GM12864 (cell line): ENCODE data around the gene SLC12A7.
"Not testable (repeated sequence)": the region's sequence is repeated elsewhere in the genome, so short reads cannot be mapped to it uniquely, and the experiment has no call there.

Experiments used
- DNase-seq: peaks from one replicate; pipeline ENCODE4 v3.0.0-alpha.2; 2011; ENCODE audit warnings: low read depth
- H3K4me3 ChIP-seq: 2 replicates; pipeline ENCODE4 v1.5.1; 2011; ENCODE audit warnings: mild to moderate bottlenecking, low read depth, low read length, control low read depth
- TF ChIP-seq, protein P1 (sequence below): IDR thresholded peaks from 2 replicates; pipeline ENCODE4 v1.5.1; 2011; ENCODE audit warnings: low read depth, mild to moderate bottlenecking, moderate library complexity, low read length, control low read depth, inconsistent platforms; ENCODE audit errors: missing control alignments

Gene SLC12A7

DNA sequence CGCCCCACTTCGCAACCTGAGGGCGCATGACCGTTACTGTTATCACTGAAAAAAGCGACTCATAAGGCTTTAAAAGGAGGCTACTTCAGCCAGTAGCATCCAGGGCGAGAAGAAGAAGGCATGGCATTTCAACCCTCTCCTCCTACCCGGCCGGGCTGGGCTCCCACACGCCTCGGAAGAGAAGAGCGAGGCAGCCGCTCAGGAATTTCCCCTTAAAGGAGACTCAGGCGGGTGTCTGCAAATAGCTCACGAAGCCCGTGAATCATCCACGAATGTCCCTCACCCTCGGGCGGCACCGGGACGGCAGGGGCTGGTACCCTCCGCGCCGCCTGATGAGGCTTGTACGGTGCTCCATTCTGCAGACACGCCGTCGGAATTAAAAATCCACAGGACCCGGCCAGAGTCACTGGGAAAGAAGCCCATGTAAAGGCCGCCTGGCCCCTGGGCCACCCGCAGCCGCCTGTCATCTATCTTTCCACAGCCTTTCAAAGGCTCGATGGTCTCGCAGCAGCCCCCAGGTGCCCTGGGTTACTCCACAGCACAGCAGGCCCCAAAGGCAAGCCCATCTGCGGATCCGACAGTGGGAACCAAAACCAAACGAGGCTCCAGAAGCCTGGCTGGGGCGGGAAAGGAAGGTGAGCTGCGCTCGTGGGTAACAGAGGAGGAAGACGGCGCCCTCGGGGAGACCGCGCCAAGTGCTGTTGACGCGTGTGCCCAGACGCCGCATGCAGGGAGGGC is 11.8 kb downstream of the SLC12A7 start:
- TF ChIP-seq, protein P1, sequence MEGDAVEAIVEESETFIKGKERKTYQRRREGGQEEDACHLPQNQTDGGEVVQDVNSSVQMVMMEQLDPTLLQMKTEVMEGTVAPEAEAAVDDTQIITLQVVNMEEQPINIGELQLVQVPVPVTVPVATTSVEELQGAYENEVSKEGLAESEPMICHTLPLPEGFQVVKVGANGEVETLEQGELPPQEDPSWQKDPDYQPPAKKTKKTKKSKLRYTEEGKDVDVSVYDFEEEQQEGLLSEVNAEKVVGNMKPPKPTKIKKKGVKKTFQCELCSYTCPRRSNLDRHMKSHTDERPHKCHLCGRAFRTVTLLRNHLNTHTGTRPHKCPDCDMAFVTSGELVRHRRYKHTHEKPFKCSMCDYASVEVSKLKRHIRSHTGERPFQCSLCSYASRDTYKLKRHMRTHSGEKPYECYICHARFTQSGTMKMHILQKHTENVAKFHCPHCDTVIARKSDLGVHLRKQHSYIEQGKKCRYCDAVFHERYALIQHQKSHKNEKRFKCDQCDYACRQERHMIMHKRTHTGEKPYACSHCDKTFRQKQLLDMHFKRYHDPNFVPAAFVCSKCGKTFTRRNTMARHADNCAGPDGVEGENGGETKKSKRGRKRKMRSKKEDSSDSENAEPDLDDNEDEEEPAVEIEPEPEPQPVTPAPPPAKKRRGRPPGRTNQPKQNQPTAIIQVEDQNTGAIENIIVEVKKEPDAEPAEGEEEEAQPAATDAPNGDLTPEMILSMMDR = no peak
- DNase-seq = no peak
- no peak overlapping the region for H3K4me3 ChIP-seq

DNA sequence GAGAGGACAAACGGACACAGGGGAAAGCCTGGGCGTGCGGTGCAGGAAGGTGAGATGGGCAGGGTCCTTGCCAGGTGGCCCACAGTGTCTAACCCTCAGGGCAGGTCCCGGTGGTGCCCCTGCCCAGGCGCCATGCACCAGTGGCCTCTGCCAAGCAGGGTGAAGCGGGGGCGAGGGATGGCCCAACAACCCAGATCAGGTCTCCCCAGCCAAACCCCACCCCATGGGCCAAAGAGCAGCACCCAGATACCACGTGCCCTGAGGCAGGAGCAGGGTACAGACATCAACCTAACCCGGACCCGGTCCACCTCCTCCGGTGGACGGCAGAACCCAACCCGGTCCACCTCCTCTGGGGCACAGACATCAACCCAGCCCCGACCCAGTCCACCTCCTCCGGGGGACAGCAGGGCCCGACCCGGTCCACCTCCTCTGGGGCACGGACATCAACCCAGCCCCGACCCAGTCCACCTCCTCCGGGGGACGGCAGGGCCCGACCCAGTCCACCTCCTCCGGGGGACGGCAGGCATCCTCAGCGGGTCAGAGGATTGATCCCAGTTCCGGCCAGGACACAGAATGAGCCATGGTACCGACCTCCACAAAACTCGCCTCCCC is 12.8 kb downstream of the SLC12A7 start:
- TF ChIP-seq, protein P1 = no peak
- H3K4me3 ChIP-seq = no peak overlapping the region
- no peak for DNase-seq

DNA sequence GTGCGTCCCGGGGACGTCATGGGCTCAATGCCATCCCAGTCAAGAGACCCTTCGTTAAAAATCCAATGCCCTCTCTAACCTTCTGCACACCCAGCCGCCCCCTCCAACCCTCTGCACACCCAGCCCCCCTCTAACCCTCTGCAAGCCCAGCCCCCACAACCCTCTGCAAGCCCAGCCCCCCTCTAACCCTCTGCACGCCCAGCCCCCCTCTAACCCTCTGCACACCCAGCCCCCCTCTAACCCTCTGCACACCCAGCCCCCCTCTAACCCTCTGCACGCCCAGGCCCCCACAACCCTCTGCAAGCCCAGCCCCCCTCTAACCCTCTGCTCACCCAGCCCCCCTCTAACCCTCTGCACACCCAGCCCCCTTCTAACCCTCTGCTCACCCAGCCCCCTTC is 13.9 kb downstream of the SLC12A7 start:
- H3K4me3 ChIP-seq, DNase-seq: not testable (repeated sequence)

DNA sequence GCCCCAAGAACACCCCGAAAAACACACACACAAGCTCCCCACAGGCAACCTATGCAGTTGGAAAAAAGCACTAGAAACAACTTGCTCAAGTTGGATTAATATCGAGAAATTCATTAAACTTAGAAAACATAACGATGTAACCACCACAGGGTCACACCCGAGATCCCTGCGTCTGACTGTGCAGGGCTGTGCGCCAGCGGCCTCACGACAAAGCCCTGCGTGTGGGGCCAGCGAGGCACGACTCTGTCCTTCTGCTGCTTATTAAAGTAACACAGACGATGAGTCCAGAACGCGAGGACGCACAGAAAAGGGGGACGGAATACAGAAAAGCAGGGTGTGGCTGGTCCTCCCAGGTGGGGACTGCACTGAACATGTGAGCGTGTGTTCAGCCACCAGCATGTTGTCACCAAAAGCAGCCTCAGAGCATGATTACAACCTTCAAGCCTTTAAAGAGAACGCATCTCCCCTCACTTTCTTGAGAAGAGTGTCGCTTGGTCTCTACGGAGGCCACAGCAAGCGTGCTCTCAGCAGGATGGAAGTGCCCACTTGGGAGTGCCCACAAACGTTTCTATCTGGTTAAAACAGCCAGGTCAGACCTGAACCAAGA is 14.4 kb downstream of the SLC12A7 start:
- no peak for DNase-seq
- TF ChIP-seq, protein P1 = no peak
- H3K4me3 ChIP-seq = no peak overlapping the region

DNA sequence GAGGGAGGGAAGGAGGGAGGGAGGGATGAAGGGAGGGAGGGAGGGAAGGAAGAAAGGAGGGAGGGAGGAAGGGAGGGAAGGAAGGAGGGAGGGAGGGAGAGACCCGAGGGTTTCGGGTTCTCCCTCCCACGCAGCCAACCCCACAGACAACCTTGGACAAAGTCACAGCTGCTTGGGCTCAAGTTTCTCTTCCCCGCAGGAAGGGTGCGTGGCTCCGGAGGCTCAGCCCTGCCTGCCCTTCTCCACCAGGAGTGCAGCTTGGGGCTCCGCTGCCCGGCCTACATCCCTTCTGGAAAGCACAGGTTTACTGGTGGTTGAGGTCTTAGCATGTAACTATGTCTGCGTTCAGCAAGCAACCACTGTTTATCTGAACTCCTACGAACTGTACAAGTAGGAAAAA is 15.0 kb downstream of the SLC12A7 start:
- H3K4me3 ChIP-seq = no peak overlapping the region
- no peak for DNase-seq
- TF ChIP-seq, protein P1 = no peak

DNA sequence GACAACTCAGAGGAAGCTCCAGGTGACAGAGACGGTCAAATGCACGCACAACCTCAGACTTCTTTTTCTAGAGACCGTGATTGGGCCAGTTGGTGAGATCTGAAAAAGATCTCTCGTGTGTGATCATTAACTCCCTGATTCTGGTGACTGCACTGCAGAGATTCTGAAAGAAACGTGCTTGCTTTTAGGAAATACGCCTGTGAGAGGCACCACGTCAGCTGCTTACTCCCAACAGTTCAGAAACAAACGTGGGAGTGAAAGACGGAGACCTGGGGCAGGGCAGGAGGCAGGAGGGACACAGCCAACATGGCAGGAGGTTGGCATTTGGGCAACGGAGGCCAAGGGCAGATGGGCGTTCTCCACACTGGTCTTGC is 15.9 kb downstream of the SLC12A7 start:
- DNase-seq = no peak
- no peak overlapping the region for H3K4me3 ChIP-seq
- TF ChIP-seq, protein P1 = no peak

DNA sequence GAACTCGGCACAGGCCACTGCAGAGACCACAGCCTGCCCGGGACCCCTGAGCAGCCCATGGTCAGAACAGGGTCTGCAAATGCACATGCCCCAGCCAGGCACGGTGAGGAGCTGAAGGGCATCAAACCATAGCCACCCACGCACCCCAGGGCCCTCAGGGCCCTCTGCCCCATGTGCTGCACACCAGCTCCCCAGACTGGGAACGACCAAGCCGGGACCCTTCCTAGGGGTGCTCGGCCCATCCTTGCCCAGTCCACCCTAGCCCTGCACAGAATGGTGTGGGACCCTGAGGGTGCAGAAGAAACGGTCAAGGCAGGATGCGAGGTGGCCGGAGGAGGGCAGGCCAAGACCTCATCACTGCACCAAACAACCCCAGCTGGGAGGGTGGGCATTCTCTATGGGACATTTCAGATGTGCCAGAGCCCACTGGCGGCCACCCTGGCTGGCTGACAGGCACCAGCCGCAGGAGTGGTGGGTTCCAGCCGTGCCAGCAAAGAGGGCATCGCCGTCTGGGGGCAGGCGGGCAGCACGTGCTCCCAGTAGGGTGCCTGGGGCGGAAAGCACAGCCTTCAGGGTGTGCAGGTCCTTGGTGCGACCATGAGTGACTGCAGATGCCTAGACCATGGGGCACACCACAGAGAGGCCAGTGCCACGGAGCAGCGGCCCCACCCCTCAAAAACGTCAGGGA is 16.4 kb downstream of the SLC12A7 start:
- DNase-seq = no peak
- no peak overlapping the region for H3K4me3 ChIP-seq
- TF ChIP-seq, protein P1 = no peak
